IPS DF 6.9 (cell line): Measurements from ENCODE around the gene FBL.
"Not testable (repeated sequence)": the region's sequence is repeated elsewhere in the genome, so short reads cannot be mapped to it uniquely, and the experiment has no call there.

Experiments used
- DNase-seq: peaks from one replicate; pipeline ENCODE4 v3.0.0-alpha.2; 2013; ENCODE audit warnings: low read depth, low spot score
- H3K27ac ChIP-seq: one replicate; pipeline ENCODE4 v1.5.1; 2013; ENCODE audit warnings: low read length, control low read depth
- H3K27me3 ChIP-seq: 2 replicates; pipeline ENCODE4 v1.6.1; 2013; ENCODE audit warnings: mild to moderate bottlenecking, low read length; ENCODE audit not compliant: control insufficient read depth, insufficient read depth
- H3K36me3 ChIP-seq: 2 replicates; pipeline ENCODE4 v1.6.1; 2013; ENCODE audit warnings: low read length; ENCODE audit not compliant: control insufficient read depth, insufficient read depth
- H3K4me1 ChIP-seq: 2 replicates; pipeline ENCODE4 v1.6.1; 2013; ENCODE audit warnings: low read length; ENCODE audit not compliant: control insufficient read depth, insufficient read depth
- H3K4me3 ChIP-seq: 2 replicates; pipeline ENCODE4 v1.5.1; 2013; ENCODE audit warnings: mild to moderate bottlenecking, low read length
- H3K9me3 ChIP-seq: 2 replicates; pipeline ENCODE4 v1.6.1; 2013; ENCODE audit warnings: low read length, inconsistent platforms; ENCODE audit not compliant: control insufficient read depth, insufficient read depth
- WGBS: extraction: QIAGEN DNeasy Blood & Tissue Kit; methylation state at CpG from one replicate; pipeline ENCODE4 v1.1.7; 2013; ENCODE audit warnings: mixed read lengths, missing lambda C conversion rate; ENCODE audit not compliant: insufficient read length, insufficient coverage; 5-methylcytosine and 5-hydroxymethylcytosine counted together

FBL gene

DNA sequence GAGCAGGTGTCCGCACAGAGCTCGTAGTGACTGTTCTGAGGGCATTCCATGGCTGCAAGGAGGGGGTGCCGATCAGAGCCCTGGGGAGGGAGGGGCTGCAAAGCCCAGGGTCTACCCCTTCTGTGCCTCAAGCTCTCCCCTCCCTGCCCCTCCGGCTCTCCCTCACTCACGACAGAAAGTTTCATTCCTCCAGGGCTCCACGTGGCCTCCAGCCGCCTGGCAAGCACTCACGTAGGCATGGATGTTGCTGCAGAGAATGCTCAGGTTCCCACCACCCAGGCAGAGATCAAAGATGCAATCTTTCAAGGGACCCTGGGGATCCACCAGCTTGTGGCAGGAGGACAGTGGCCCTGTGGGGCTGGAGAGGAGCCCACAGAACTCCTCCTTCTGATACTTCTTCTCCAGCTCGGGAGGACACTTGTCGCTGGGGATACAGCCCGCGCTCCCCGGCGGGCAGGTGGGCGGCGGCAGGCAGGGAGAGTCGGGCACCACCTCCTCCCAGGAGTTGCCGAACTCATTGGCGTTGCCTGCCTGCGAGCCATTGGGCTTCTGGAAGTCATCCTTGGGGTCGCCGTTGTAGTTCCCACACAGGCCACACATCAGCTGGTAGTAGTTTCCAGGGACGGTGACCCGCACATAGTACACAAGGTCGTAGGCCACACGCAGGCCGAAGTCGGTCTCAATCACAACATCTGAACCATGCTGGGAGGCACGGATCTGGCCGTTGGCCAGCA lies 39.8 kb upstream of the FBL start:
- not testable (repeated sequence) for DNase-seq, H3K27me3 ChIP-seq, H3K9me3 ChIP-seq, H3K4me3 ChIP-seq, H3K4me1 ChIP-seq, H3K36me3 ChIP-seq, H3K27ac ChIP-seq
- WGBS: no CpG with 5 or more reads among the region's 30 CpGs

DNA sequence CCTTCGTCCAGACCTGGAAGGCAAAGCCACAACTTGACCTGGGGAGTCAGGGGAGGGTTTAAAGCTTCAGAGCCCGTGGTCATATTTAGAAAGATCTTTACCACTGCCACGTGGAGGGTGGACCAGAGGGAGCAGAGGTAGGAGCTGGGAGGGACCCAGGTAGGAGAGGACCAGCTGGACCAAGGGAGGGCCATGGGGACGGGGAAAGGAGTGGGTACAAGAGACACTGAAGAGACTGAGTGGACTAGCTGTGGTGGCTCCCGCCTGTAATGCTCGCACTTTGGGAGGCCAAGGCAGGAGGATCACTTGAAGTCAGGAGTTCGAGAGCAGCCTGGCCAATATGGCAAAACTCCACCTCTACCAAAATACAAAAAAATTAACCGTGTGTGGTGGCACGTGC lies 38.5 kb upstream of the FBL start:
- no CpG with 5 or more reads among the region's 9 CpGs for WGBS
- not testable (repeated sequence) for H3K27me3 ChIP-seq, H3K9me3 ChIP-seq, H3K36me3 ChIP-seq, DNase-seq, H3K4me3 ChIP-seq, H3K27ac ChIP-seq, H3K4me1 ChIP-seq

DNA sequence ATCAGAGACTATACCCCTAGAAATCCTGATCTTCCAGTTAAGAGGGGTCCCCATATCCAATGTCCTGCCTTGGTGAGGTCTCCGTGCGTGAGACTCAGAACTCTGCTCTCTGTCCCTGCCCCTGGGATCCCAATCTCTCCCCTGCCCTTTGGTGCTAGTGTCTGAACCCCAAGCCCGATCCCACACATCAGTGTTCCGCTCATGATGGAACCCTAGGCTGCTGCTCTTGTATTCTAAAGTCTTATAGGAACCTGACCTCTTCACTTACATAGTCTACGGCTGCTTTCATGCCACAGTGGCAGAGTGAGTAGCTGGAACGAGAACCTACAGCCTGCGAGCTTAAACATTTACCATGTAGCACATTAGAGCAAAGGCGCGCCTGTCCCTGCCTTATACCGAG lies 36.5 kb upstream of the FBL start:
- not testable (repeated sequence) for H3K4me3 ChIP-seq, DNase-seq, H3K27me3 ChIP-seq, H3K36me3 ChIP-seq, H3K4me1 ChIP-seq, H3K27ac ChIP-seq, H3K9me3 ChIP-seq
- WGBS: no CpG with 5 or more reads among the region's 10 CpGs

DNA sequence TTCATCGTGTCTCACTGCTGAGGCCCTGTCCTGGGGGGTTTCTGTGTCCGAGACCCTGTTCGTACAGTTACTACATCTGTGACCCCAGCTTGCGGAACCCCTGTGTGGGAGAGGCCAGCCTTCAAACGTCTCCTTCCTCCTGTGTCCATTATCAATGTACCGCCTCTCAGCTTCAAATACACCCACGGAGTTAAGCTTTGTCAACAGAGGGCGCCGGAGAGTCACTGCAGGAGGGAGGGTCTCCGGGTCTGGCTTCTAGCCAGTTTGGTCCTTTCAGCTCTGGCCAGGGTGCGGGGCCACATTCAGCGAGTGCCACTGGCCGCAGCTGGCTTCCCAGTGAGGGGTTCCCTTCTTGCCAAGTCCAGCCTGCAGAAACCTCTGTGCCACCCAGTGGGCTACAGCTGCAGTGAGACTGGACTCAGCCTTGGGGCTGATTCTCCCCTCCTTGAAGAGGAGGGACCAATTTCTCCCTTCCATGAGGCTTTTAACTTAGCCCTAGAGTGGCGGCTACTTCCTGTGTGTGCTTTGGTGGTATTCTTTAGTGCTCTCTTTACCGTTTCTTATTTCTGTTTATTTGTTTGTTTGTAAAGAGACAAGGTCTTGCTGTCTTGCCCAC lies 35.4 kb upstream of the FBL start:
- H3K4me3 ChIP-seq, H3K27me3 ChIP-seq, H3K27ac ChIP-seq, H3K9me3 ChIP-seq, H3K4me1 ChIP-seq, DNase-seq, H3K36me3 ChIP-seq: not testable (repeated sequence)
- no CpG with 5 or more reads among the region's 15 CpGs for WGBS

DNA sequence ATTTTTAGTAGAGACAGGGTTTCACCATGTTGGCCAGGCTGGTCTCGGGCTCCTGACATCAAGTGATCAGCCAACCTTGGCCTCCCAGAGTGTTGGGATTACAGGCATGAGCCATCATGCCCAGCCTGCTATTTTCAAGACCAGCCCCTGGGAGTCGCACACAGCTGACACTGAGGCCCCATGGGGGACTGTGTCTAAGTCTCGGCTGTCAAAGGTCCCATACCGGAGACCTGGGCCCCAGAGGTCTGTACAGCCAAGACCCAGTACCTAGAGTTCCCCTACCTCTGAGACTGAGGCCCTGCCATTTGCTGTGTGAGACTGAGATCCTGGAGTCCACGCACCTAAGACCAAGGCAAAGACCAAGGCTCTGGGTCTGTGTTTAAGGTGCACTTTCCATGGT lies 34.1 kb upstream of the FBL start:
- not testable (repeated sequence) for H3K27me3 ChIP-seq, DNase-seq, H3K9me3 ChIP-seq, H3K36me3 ChIP-seq, H3K27ac ChIP-seq, H3K4me1 ChIP-seq, H3K4me3 ChIP-seq
- WGBS: no CpG with 5 or more reads among the region's 5 CpGs

DNA sequence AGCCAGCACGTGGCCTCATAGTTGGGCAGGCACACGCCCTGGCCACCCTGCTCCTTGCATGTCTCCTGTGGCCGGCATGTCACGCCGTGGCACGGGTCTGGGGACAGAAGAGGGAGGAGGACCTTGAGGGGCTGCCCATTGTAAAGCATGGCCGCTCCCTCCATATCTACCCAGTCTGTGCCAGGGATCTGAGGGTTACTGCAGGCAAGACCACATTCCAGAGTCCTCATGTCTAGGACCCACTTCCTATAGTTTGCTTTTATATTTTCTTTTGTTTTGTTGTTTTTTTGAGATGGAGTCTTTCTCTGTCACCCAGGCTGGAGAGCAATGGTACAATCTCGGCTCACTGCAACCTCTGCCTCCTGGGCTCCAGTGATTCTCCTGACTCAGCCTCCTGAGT lies 33.6 kb upstream of the FBL start:
- not testable (repeated sequence) for H3K27me3 ChIP-seq, H3K36me3 ChIP-seq, H3K9me3 ChIP-seq, H3K4me3 ChIP-seq, H3K27ac ChIP-seq, DNase-seq, H3K4me1 ChIP-seq
- WGBS: no CpG with 5 or more reads among the region's 8 CpGs

DNA sequence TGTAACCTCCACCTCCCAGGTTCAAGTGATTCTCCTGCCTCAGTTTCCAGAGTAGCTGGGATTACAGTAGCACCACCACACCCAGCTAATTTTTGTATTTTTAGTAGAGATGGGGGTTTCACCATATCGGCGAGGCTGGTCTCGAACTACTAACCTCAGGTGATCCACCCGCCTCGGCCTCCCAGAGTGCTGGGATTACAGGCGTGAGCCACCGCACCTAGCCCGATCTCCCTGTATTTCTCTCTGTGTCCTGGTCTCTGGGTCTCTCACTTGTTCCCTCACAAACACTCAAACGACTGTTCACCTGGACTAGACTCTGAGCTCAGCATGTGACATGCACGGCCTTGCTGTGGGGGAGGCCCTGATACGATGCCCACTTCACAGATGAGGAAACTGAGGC lies 32.7 kb upstream of the FBL start:
- no CpG with 5 or more reads among the region's 11 CpGs for WGBS
- H3K4me3 ChIP-seq, H3K9me3 ChIP-seq, H3K4me1 ChIP-seq, H3K36me3 ChIP-seq, H3K27ac ChIP-seq, H3K27me3 ChIP-seq, DNase-seq: not testable (repeated sequence)

DNA sequence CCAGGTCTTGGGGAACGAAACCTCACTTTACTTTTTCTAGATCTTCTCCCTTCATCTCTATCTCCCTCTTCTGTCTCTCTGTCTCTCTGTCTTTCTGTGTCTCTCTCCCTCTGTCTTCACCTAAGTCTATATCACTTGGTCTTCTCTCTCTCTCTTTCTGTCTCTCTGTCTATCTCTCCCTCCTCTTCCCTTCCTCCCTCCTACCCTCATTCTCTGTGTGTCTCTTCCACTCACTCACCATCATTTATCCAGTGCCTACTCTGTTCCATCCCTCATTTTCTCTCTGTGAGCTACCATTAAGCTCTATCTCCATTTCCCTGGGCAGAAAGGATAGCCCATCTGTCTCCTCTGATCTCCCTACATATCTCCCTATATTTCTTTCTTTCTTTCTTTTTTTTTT lies 32.2 kb upstream of the FBL start:
- no peak overlapping the region for H3K27ac ChIP-seq
- no peaks in the 10 kb centered on the region for H3K4me1 ChIP-seq
- no peaks in the 10 kb centered on the region for H3K9me3 ChIP-seq
- WGBS: no CpG with 5 or more reads among the region's 1 CpG
- no peaks in the 10 kb centered on the region for H3K27me3 ChIP-seq
- no peak overlapping the region for H3K4me3 ChIP-seq
- no peak for DNase-seq
- no peaks in the 10 kb centered on the region for H3K36me3 ChIP-seq

DNA sequence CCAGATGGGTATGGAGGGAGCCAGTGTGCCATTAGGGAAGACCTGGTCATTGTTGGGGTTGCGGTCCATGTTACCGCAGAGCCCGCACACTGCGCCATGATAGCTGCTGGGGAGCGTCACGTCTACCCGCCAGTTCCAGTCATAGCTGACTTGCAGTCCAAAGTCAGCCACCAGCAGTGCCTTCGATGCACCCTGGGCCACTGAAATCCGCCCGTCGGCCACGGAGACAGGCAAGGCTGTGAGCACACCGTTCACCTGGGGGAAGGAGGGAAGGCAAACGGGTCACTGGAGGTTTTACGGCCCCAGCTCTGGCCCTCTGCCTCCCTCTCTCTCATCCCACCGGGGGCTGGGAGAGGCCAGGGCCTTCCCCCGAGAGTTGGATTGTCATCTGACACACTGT lies 31.8 kb upstream of the FBL start:
- no CpG with 5 or more reads among the region's 17 CpGs for WGBS
- not testable (repeated sequence) for H3K4me3 ChIP-seq, H3K4me1 ChIP-seq, DNase-seq, H3K27ac ChIP-seq, H3K36me3 ChIP-seq, H3K27me3 ChIP-seq, H3K9me3 ChIP-seq

DNA sequence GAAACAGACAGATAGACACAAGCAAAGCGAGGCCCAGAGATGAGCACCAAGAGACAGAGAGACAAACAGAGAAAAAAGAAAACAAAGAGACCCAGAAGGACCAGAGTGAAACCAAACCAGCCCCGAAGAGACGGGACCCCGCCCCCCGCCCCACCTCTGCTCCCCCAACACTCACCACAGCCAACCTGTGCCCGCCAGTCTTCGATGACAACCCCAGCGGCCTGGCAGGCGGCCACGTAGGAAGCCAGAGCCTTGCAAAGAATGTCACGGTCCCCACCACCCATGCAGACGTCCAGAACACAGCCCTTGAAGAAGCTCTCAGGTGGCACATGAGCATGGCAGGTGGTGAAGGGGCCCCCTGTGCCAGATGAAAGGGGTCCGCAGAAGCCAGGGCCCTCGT lies 31.3 kb upstream of the FBL start:
- H3K4me3 ChIP-seq, H3K4me1 ChIP-seq, H3K27me3 ChIP-seq, DNase-seq, H3K27ac ChIP-seq, H3K9me3 ChIP-seq, H3K36me3 ChIP-seq: not testable (repeated sequence)
- WGBS: no CpG with 5 or more reads among the region's 14 CpGs

DNA sequence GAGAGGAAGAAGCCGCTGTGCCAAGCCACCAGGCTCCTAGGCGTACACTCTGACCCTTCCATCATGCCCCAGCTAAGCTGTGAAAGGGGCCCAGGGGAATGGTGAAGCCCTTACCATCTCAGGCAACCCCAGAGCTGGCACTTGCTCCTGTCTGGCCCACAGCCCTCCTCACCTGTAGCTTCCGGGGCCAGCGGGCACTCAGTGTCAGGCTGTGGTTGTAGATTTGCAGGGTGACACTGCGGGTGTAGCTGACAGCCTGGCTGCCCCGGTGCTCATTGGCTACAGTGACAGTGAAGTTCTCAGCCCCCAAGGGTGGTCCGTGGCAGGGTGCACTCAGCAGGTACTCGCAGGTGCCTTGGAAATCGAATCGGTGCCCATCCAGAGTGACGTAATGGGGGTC lies 30.3 kb upstream of the FBL start:
- H3K27ac ChIP-seq, H3K36me3 ChIP-seq, H3K4me1 ChIP-seq, H3K27me3 ChIP-seq, H3K4me3 ChIP-seq, H3K9me3 ChIP-seq, DNase-seq: not testable (repeated sequence)
- no CpG with 5 or more reads among the region's 11 CpGs for WGBS
